Non-pigmented ciliary epithelial cell (primary cell): Measurements from ENCODE around the gene ADGB.
"Not testable (repeated sequence)": the region's sequence is repeated elsewhere in the genome, so short reads cannot be mapped to it uniquely, and the experiment has no call there.

Source experiments
- DNase-seq: peaks from one replicate; pipeline ENCODE4 v3.0.0-alpha.2; 2010; ENCODE audit warnings: low read depth

Gene ADGB

GRCh38 chr6:146767632-146768031 is 168.9 kb downstream of the ADGB start:
- no peak for DNase-seq

- DNase-seq, result no peak
These were observed 169.9 kb downstream of the ADGB start for GRCh38 chr6:146768722-146769121.

- DNase-seq, result no peak
These were observed 171.6 kb downstream of the ADGB start for GRCh38 chr6:146770275-146770964.

GRCh38 chr6:146770965-146771735 is 172.4 kb downstream of the ADGB start:
- no peak for DNase-seq

- DNase-seq, result no peak
These were observed 176.4 kb downstream of the ADGB start for GRCh38 chr6:146775220-146775619.

- no peak for DNase-seq
These were observed 183.1 kb downstream of the ADGB start for GRCh38 chr6:146781836-146782235.

- DNase-seq, result no peak
These were observed 186.3 kb downstream of the ADGB start for GRCh38 chr6:146785001-146785585.

- no peak for DNase-seq
These were observed 189.2 kb downstream of the ADGB start for GRCh38 chr6:146787876-146788508.

- DNase-seq, result no peak
These were observed 191.9 kb downstream of the ADGB start for GRCh38 chr6:146790561-146791091.

- DNase-seq, result no peak
These were observed 193.2 kb downstream of the ADGB start for GRCh38 chr6:146791930-146792329.

- not testable (repeated sequence) for DNase-seq
These were observed 194.4 kb downstream of the ADGB start for GRCh38 chr6:146793218-146793617.

- DNase-seq, result no peak
These were observed 196.8 kb downstream of the ADGB start for GRCh38 chr6:146795479-146796133.

GRCh38 chr6:146803167-146803566 is 204.4 kb downstream of the ADGB start:
- not testable (repeated sequence) for DNase-seq

GRCh38 chr6:146803601-146804000 is 204.8 kb downstream of the ADGB start:
- DNase-seq, result no peak

GRCh38 chr6:146805546-146806325 is 207.0 kb downstream of the ADGB start:
- no peak for DNase-seq

- not testable (repeated sequence) for DNase-seq
These were observed 210.2 kb downstream of the ADGB start for GRCh38 chr6:146809014-146809413.

GRCh38 chr6:146812811-146813321 is 214.1 kb downstream of the ADGB start:
- DNase-seq, result peak; percentile 48

GRCh38 chr6:146813554-146813953 is 214.8 kb downstream of the ADGB start:
- no peak for DNase-seq

GRCh38 chr6:146814148-146814750 is 215.5 kb downstream of the ADGB start:
- DNase-seq, result no peak
